ENCODE measurements around the gene STAC.
"Not testable (repeated sequence)": the region's sequence is repeated elsewhere in the genome, so short reads cannot be mapped to it uniquely, and the experiment has no call there.

The STAC gene

GRCh38 chr3:36476286-36476942 lies 96.1 kb downstream of the STAC start:
- DNase-seq (ENCODE audit: low spot score) (no peak), FAIRE-seq (no peak)

- no peak for DNase-seq (ENCODE audit: low spot score)
- FAIRE-seq: no peak
Observed at GRCh38 chr3:36477655-36478054, 97.4 kb downstream of the STAC start.

GRCh38 chr3:36480911-36481648 lies 100.8 kb downstream of the STAC start:
- FAIRE-seq (no peak), DNase-seq (ENCODE audit: low spot score) (no peak)

GRCh38 chr3:36482256-36482655 lies 102.0 kb downstream of the STAC start:
- FAIRE-seq (no peak), DNase-seq (ENCODE audit: low spot score) (no peak)

GRCh38 chr3:36482880-36483279 lies 102.6 kb downstream of the STAC start:
- FAIRE-seq: no peak
- DNase-seq (ENCODE audit: low spot score): no peak

GRCh38 chr3:36483709-36484108 lies 103.4 kb downstream of the STAC start:
- no peak for DNase-seq (ENCODE audit: low spot score)
- FAIRE-seq: no peak

- no peak for FAIRE-seq
- no peak for DNase-seq (ENCODE audit: low spot score)
Observed at GRCh38 chr3:36484386-36484785, 104.1 kb downstream of the STAC start.

- FAIRE-seq: no peak
- DNase-seq (ENCODE audit: low spot score): no peak
Observed at GRCh38 chr3:36486009-36486795, 105.9 kb downstream of the STAC start.

- no peak for DNase-seq (ENCODE audit: low spot score)
- FAIRE-seq: no peak
Observed at GRCh38 chr3:36487616-36488015, 107.3 kb downstream of the STAC start.

GRCh38 chr3:36488077-36488789 lies 107.9 kb downstream of the STAC start:
- DNase-seq (ENCODE audit: low spot score) (no peak), FAIRE-seq (no peak)

- FAIRE-seq (no peak), DNase-seq (ENCODE audit: low spot score) (no peak)
Observed at GRCh38 chr3:36489101-36489500, 108.8 kb downstream of the STAC start.

- DNase-seq (ENCODE audit: low spot score) (no peak), FAIRE-seq (no peak)
Observed at GRCh38 chr3:36489679-36490425, 109.5 kb downstream of the STAC start.

- FAIRE-seq: no peak
- DNase-seq (ENCODE audit: low spot score): no peak
Observed at GRCh38 chr3:36493051-36493450, 112.7 kb downstream of the STAC start.

GRCh38 chr3:36494461-36495109 lies 114.3 kb downstream of the STAC start:
- no peak for FAIRE-seq
- DNase-seq (ENCODE audit: low spot score): no peak

- FAIRE-seq (no peak), DNase-seq (ENCODE audit: low spot score) (no peak)
Observed at GRCh38 chr3:36496684-36497633, 116.7 kb downstream of the STAC start.

- not testable (repeated sequence) for FAIRE-seq
Observed at GRCh38 chr3:36500053-36500452, 119.7 kb downstream of the STAC start.

GRCh38 chr3:36501616-36502015 lies 121.3 kb downstream of the STAC start:
- FAIRE-seq (no peak), DNase-seq (ENCODE audit: low spot score) (no peak)

More at GRCh38 chr3:36500053-36500452, 119.7 kb downstream of the STAC start:
- not testable (repeated sequence) for DNase-seq (ENCODE audit: low spot score)

- FAIRE-seq: no peak
- DNase-seq (ENCODE audit: low spot score): no peak
Observed at GRCh38 chr3:36505393-36505792, 125.1 kb downstream of the STAC start.

- no peak for DNase-seq (ENCODE audit: low spot score)
- FAIRE-seq: no peak
Observed at GRCh38 chr3:36511791-36512486, 131.6 kb downstream of the STAC start.
